ENCODE data around the gene UBE2Q1. TPM values are rescaled to one million over a fixed set of nuclear protein-coding genes. Genes with fewer than 3 reads are reported as not detected.

UBE2Q1 gene
- polyA plus RNA-seq, 2 of the 4 experiments (the other 2 are of a cell fraction): 17.6 to 49.7 TPM

GRCh38 chr1:154586231-154586630 is 27.8 kb upstream of the UBE2Q1 start (continued):
- no peak for TF ChIP-seq REST (IDR thresholded peaks at IDR 0.05)
- TF ChIP-seq ESRRA (IDR thresholded peaks at IDR 0.05; ENCODE audit: borderline replicate concordance, low read length): no peak
- TF ChIP-seq NPAS2 (CRISPR knock-in tag; IDR thresholded peaks at IDR 0.05; ENCODE audit: borderline replicate concordance): no peak
- TF ChIP-seq ZC3H11A (IDR thresholded peaks at IDR 0.05): no peak
- no peak for TF ChIP-seq RARB (CRISPR knock-in tag; IDR thresholded peaks at IDR 0.05)
- TF ChIP-seq, protein P1, sequence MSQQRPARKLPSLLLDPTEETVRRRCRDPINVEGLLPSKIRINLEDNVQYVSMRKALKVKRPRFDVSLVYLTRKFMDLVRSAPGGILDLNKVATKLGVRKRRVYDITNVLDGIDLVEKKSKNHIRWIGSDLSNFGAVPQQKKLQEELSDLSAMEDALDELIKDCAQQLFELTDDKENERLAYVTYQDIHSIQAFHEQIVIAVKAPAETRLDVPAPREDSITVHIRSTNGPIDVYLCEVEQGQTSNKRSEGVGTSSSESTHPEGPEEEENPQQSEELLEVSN (IDR thresholded peaks at IDR 0.05; ENCODE audit: borderline replicate concordance, low read depth): no peak
- TF ChIP-seq FOSB (CRISPR knock-in tag; IDR thresholded peaks at IDR 0.05): no peak

DNA sequence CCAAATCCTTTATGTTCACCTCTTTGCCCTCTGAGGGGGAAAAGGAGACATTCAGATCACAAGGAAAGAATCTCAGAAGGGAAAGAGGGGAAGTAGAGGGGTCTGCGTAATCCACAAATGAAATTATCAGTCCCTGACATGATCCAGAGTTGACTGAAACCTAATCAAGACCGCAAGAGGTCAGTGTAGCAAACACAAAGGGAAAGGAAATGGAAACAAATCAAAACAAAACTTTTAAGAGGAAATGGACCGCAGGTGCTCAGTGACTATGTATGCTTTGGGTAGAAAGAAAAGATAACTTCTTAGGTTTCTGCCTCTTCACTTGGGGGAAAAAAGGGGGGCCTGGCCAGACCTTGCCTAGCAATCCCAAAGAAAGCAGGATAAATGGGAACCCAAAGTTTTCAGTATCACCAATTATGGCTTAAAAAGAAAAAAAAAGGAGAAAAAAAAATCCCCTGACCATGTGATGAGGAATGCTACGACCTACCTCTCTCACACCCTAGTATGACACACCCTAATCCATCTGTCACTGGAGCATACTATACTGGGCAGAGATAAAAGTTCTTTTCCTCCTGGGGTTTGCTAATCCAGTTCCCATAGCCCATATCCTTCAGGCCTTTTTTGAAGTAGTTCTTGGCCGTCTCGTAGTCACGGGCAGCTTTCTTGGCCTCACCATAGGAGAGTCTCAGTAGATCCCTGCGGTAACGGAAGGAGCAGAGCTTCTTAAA is 26.0 kb upstream of the UBE2Q1 start:
- FAIRE-seq (no peak), ATAC-seq (no peak), DNase-seq (ENCODE audit: low read depth in 1 of 2, low spot score in 1 of 2) (no peak)
- 92% methylated on average over 9 of the region's 9 CpGs for WGBS (ENCODE audit: missing lambda C conversion rate)
- Histone ChIP-seq H3K4me3 (no peak overlapping the region), H3K4me2 (no peak overlapping the region), H3K27ac (no peak overlapping the region), H3K4me1 (no peaks in the 10 kb centered on the region), H3K9me3 (no peaks in the 10 kb centered on the region)
- no peak for TF ChIP-seq POLR2A (IDR thresholded peaks at IDR 0.05; ENCODE audit: low read length)
- TF ChIP-seq CBX8 (IDR thresholded peaks at IDR 0.05): no peak
- TF ChIP-seq BHLHE40 (IDR thresholded peaks at IDR 0.05; ENCODE audit: low read depth, low read length): no peak
- TF ChIP-seq, protein P2, sequence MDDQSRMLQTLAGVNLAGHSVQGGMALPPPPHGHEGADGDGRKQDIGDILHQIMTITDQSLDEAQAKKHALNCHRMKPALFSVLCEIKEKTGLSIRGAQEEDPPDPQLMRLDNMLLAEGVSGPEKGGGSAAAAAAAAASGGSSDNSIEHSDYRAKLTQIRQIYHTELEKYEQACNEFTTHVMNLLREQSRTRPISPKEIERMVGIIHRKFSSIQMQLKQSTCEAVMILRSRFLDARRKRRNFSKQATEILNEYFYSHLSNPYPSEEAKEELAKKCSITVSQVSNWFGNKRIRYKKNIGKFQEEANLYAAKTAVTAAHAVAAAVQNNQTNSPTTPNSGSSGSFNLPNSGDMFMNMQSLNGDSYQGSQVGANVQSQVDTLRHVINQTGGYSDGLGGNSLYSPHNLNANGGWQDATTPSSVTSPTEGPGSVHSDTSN (IDR thresholded peaks at IDR 0.05): no peak
- CTCF ChIA-PET: no interaction called here
- POLR2A ChIA-PET: no interaction called here

- Histone ChIP-seq H3K4me3 (no peak overlapping the region), H3K27ac (no peak overlapping the region), H3K4me2 (no peak overlapping the region), H3K4me1 (no peaks in the 10 kb centered on the region), H3K9me3 (no peaks in the 10 kb centered on the region)
- DNase-seq (ENCODE audit: low read depth in 1 of 2, low spot score in 1 of 2) (no peak), FAIRE-seq (no peak), ATAC-seq (no peak)
- POLR2A ChIA-PET: no interaction called here
- CTCF ChIA-PET: no interaction called here
- WGBS (ENCODE audit: missing lambda C conversion rate): 75% methylated on average over 9 of the region's 9 CpGs
- no peak for TF ChIP-seq REST (IDR thresholded peaks at IDR 0.05)
- no peak for TF ChIP-seq MYC (IDR thresholded peaks at IDR 0.05; ENCODE audit: borderline replicate concordance, low read length)
Observed at GRCh38 chr1:154583773-154584172, 25.3 kb upstream of the UBE2Q1 start.
